ENCODE data around the gene IKZF2.

Gene IKZF2

DNA sequence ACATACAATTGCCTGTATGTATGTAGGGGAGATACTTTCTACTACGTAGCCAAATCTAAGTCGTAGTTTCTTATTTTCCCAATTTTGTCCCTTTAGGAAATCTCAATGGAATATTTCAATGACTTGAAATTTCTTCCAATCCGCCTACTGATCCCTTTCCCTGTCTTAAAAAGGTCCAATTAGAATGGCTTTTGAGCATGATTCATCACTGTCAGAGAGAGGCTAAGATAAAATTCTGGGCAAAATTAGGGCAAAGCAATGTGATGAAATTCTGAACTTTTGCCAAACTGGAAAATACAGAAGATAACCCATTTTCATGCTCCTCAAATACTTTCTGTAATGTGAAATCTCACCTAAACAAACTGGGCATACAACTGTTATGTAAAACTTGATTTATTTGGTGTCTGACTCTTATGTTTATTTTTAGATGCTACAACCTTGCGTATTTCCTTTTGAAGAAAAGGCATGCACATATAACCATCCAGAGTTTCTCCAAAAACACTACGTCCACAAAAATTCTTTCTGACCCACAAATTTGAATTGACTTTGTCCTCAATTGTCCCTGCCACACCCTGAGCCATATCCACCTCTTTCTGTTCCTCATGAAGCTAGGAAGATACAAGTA is 147.1 kb downstream of the IKZF2 start:
- no peak overlapping the region for H3K4me3 ChIP-seq (replicated peaks; ENCODE audit: insufficient read depth, low read length)
- TF ChIP-seq POLR2AphosphoS5 (IDR thresholded peaks at IDR 0.05; ENCODE audit: low read depth): no peak
- TF ChIP-seq GABPA (IDR thresholded peaks at IDR 0.05; ENCODE audit: low read depth): no peak
- no peak for TF ChIP-seq SPI1 (IDR thresholded peaks at IDR 0.05; ENCODE audit: borderline replicate concordance, low read depth)
- TF ChIP-seq, protein P1, sequence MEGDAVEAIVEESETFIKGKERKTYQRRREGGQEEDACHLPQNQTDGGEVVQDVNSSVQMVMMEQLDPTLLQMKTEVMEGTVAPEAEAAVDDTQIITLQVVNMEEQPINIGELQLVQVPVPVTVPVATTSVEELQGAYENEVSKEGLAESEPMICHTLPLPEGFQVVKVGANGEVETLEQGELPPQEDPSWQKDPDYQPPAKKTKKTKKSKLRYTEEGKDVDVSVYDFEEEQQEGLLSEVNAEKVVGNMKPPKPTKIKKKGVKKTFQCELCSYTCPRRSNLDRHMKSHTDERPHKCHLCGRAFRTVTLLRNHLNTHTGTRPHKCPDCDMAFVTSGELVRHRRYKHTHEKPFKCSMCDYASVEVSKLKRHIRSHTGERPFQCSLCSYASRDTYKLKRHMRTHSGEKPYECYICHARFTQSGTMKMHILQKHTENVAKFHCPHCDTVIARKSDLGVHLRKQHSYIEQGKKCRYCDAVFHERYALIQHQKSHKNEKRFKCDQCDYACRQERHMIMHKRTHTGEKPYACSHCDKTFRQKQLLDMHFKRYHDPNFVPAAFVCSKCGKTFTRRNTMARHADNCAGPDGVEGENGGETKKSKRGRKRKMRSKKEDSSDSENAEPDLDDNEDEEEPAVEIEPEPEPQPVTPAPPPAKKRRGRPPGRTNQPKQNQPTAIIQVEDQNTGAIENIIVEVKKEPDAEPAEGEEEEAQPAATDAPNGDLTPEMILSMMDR (IDR thresholded peaks at IDR 0.05; ENCODE audit: insufficient read depth, low read length): no peak
- TF ChIP-seq REST (IDR thresholded peaks at IDR 0.05; ENCODE audit: insufficient replicate concordance, low read depth): no peak
- no peaks in the 10 kb centered on the region for H3K27me3 ChIP-seq (ENCODE audit: insufficient read depth, poor library complexity, severe bottlenecking)
- no peak overlapping the region for H3K27ac ChIP-seq (replicated peaks)
- DNase-seq (ENCODE audit: low read depth in 1 of 2, low spot score in 1 of 2): no peak

DNA sequence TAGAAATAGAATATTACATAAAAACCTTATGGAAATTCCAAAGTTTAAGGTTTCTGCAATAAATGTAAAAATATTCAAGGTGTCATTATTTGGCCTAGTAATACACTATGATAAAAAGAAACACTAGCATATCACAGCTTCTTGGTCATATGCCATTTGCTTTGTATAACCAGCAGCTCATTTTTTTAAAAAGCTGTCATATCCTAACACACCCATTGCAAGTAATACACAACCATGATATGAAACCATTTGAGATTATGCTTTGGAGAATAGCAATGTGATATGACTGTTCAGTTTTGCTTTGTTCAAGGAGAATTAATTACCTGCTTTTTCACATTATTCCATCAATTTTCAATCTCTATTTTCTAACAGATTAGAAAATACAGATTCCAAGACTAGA is 149.0 kb downstream of the IKZF2 start:
- TF ChIP-seq POLR2AphosphoS5 (IDR thresholded peaks at IDR 0.05; ENCODE audit: low read depth) (no peak), SPI1 (IDR thresholded peaks at IDR 0.05; ENCODE audit: borderline replicate concordance, low read depth) (no peak), REST (IDR thresholded peaks at IDR 0.05; ENCODE audit: insufficient replicate concordance, low read depth) (no peak), GABPA (IDR thresholded peaks at IDR 0.05; ENCODE audit: low read depth) (no peak)
- TF ChIP-seq, protein P1 (IDR thresholded peaks at IDR 0.05; ENCODE audit: insufficient read depth, low read length): no peak
- H3K4me3 ChIP-seq (replicated peaks; ENCODE audit: insufficient read depth, low read length): no peak overlapping the region

DNA sequence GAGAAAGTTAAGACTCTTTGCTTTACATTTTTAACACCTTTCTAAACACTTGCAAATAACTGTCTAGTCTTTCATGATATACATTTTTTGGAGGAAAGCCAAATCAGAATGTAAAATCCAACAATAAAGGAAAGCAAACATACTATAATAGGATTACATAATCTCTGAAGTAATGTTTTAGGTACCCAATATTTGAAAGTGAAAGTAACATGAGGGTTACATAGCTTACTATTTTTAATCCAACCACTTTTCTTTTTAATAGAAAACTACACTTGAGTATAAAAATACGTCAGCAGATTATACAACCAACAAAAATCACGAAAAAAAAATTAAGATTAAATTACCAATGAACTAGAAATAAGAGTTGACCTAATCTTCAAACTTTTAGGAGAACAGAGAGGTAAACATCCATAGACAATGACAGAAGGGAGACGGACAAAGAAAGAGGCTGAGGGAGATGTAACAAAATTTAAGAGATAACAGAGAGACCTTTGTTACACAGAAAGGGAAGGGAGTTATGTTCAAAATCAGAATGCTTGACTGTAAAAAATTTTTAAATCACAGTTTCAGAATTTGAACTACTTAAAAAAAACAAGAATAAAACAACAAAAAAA is 150.0 kb downstream of the IKZF2 start:
- no peak overlapping the region for H3K4me3 ChIP-seq (replicated peaks; ENCODE audit: insufficient read depth, low read length)
- TF ChIP-seq SPI1 (IDR thresholded peaks at IDR 0.05; ENCODE audit: borderline replicate concordance, low read depth): no peak
- TF ChIP-seq REST (IDR thresholded peaks at IDR 0.05; ENCODE audit: insufficient replicate concordance, low read depth): no peak
- no peak for TF ChIP-seq GABPA (IDR thresholded peaks at IDR 0.05; ENCODE audit: low read depth)
- no peaks in the 10 kb centered on the region for H3K27me3 ChIP-seq (ENCODE audit: insufficient read depth, poor library complexity, severe bottlenecking)
- H3K27ac ChIP-seq (replicated peaks): no peak overlapping the region
- no peak for DNase-seq (ENCODE audit: low read depth in 1 of 2, low spot score in 1 of 2)

More for the DNA sequence above, 149.0 kb downstream of the IKZF2 start:
- Histone ChIP-seq H3K27me3 (ENCODE audit: insufficient read depth, poor library complexity, severe bottlenecking) (no peaks in the 10 kb centered on the region), H3K27ac (replicated peaks) (no peak overlapping the region)
- DNase-seq (ENCODE audit: low read depth in 1 of 2, low spot score in 1 of 2): no peak

All from HL-60 (cell line).